Stimulated activated effector memory CD8-positive, alpha-beta T cell treated with anti-CD3 and anti-CD28 coated beads, Interleukin-12 subunit alpha, Interleukin-12 subunit beta, amount 100 ng/mL, for 72 hours (primary cell): ENCODE data around the gene CCNL1.
"Not testable (repeated sequence)": the region's sequence is repeated elsewhere in the genome, so short reads cannot be mapped to it uniquely, and the experiment has no call there.

Source experiments
- ATAC-seq: fragments of 150-1000 bp; cut with Tn5 transposase; 2 replicates; pipeline ENCODE4 v1.10.0; 2021
- DNase-seq, 2 donors: peaks; one replicate each; pipeline ENCODE4 v3.0.0; 2021 to 2022; ENCODE audit warnings: low spot score in 2 of 2
- H3K27ac Mint-ChIP-seq: one replicate; pipeline ENCODE4 v1.8.0; 2022; ENCODE audit warnings: mild to moderate bottlenecking, mixed read lengths
- H3K36me3 Mint-ChIP-seq: one replicate; pipeline ENCODE4 v1.8.0; 2022; ENCODE audit warnings: mild to moderate bottlenecking, mixed read lengths
- H3K4me1 Mint-ChIP-seq: one replicate; pipeline ENCODE4 v1.8.0; 2022; ENCODE audit warnings: mixed read lengths
- H3K4me3 Mint-ChIP-seq: one replicate; pipeline ENCODE4 v1.8.0; 2022; ENCODE audit warnings: mild to moderate bottlenecking, mixed read lengths
- H3K9me3 Mint-ChIP-seq: one replicate; pipeline ENCODE4 v1.8.0; 2022; ENCODE audit warnings: mixed read lengths

CCNL1 gene

GRCh38 chr3:157159762-157160657 lies at the start of gene CCNL1:
Gene CCNL1, minus strand, starts transcription at chr3:157160147. Its CDS starts 53 bp downstream, at chr3:157160094.
- H3K4me1 Mint-ChIP-seq = peaks cover 52% of the 10 kb centered on the region
- peak within 1 kb of the TSS; percentile 98 for H3K27ac Mint-ChIP-seq
- peak; percentile 91 for ATAC-seq

GRCh38 chr3:157204880-157205279 lies 44.9 kb upstream of the CCNL1 start:
- Mint-ChIP-seq H3K27ac (no peak overlapping the region), H3K36me3 (no peaks in the 10 kb centered on the region), H3K9me3 (no peaks in the 10 kb centered on the region), H3K4me3 (no peak overlapping the region), H3K4me1 (no peaks in the 10 kb centered on the region)
- ATAC-seq = no peak
- no peak for DNase-seq

More at GRCh38 chr3:157159762-157160657, at the start of gene CCNL1:
- Mint-ChIP-seq H3K4me3 (peak within 1 kb of the TSS; percentile 86), H3K9me3 (no peaks in the 10 kb centered on the region), H3K36me3 (peaks cover 61% of the 10 kb centered on the region)
- peak; percentile 95 to 96 for DNase-seq

- no peaks in the 10 kb centered on the region for H3K36me3 Mint-ChIP-seq
- H3K9me3 Mint-ChIP-seq = no peaks in the 10 kb centered on the region
- H3K4me3 Mint-ChIP-seq = no peak overlapping the region
- ATAC-seq (no peak), DNase-seq (no peak)
- no peak overlapping the region for H3K27ac Mint-ChIP-seq
- no peaks in the 10 kb centered on the region for H3K4me1 Mint-ChIP-seq
Observed at GRCh38 chr3:157204431-157204830, 44.5 kb upstream of the CCNL1 start.

- ATAC-seq = peak; percentile 45
Observed at GRCh38 chr3:157201648-157202278, 41.8 kb upstream of the CCNL1 start.

GRCh38 chr3:157199841-157200240 lies 39.9 kb upstream of the CCNL1 start:
- ATAC-seq (no peak), DNase-seq (no peak)
- Mint-ChIP-seq H3K4me3 (no peak overlapping the region), H3K27ac (no peak overlapping the region), H3K9me3 (peaks cover 9% of the 10 kb centered on the region), H3K36me3 (no peaks in the 10 kb centered on the region), H3K4me1 (no peaks in the 10 kb centered on the region)

More at GRCh38 chr3:157201648-157202278, 41.8 kb upstream of the CCNL1 start:
- DNase-seq = no peak
- H3K27ac Mint-ChIP-seq = no peak overlapping the region
- no peaks in the 10 kb centered on the region for H3K4me1 Mint-ChIP-seq
- H3K9me3 Mint-ChIP-seq = peaks cover 4% of the 10 kb centered on the region
- H3K4me3 Mint-ChIP-seq = no peak overlapping the region
- no peaks in the 10 kb centered on the region for H3K36me3 Mint-ChIP-seq

GRCh38 chr3:157195965-157196364 lies 36.0 kb upstream of the CCNL1 start:
- Mint-ChIP-seq H3K36me3 (no peaks in the 10 kb centered on the region), H3K4me1 (no peaks in the 10 kb centered on the region), H3K4me3 (no peak overlapping the region), H3K27ac (no peak overlapping the region), H3K9me3 (peaks cover 15% of the 10 kb centered on the region)
- ATAC-seq (no peak), DNase-seq (no peak)

- not testable (repeated sequence) for H3K27ac Mint-ChIP-seq, ATAC-seq, H3K36me3 Mint-ChIP-seq, H3K4me1 Mint-ChIP-seq, H3K4me3 Mint-ChIP-seq, DNase-seq
- H3K9me3 Mint-ChIP-seq = peaks cover 32% of the 10 kb centered on the region
Observed at GRCh38 chr3:157191149-157191548, 31.2 kb upstream of the CCNL1 start.

- no peak for DNase-seq
- H3K9me3 Mint-ChIP-seq = peaks cover 36% of the 10 kb centered on the region
- peaks cover under 1% of the 10 kb centered on the region for H3K36me3 Mint-ChIP-seq
- no peak overlapping the region for H3K4me3 Mint-ChIP-seq
- no peak for ATAC-seq
- H3K27ac Mint-ChIP-seq = no peak overlapping the region
- H3K4me1 Mint-ChIP-seq = no peaks in the 10 kb centered on the region
Observed at GRCh38 chr3:157190380-157190872, 30.5 kb upstream of the CCNL1 start.

- ATAC-seq = no peak
- no peak overlapping the region for H3K27ac Mint-ChIP-seq
- peaks cover 38% of the 10 kb centered on the region for H3K9me3 Mint-ChIP-seq
- no peak for DNase-seq
- peaks cover 7% of the 10 kb centered on the region for H3K36me3 Mint-ChIP-seq
- H3K4me3 Mint-ChIP-seq = no peak overlapping the region
- no peaks in the 10 kb centered on the region for H3K4me1 Mint-ChIP-seq
Observed at GRCh38 chr3:157188391-157188790, 28.4 kb upstream of the CCNL1 start.

- Mint-ChIP-seq H3K27ac (no peak overlapping the region), H3K4me3 (no peak overlapping the region), H3K36me3 (peaks cover 7% of the 10 kb centered on the region), H3K9me3 (peaks cover 22% of the 10 kb centered on the region), H3K4me1 (no peaks in the 10 kb centered on the region)
- DNase-seq (no peak), ATAC-seq (no peak)
Observed at GRCh38 chr3:157182879-157183278, 22.9 kb upstream of the CCNL1 start.

- H3K4me3 Mint-ChIP-seq = no peak overlapping the region
- H3K4me1 Mint-ChIP-seq = peaks cover 7% of the 10 kb centered on the region
- H3K36me3 Mint-ChIP-seq = peaks cover 8% of the 10 kb centered on the region
- ATAC-seq (no peak), DNase-seq (no peak)
- H3K9me3 Mint-ChIP-seq = peaks cover 11% of the 10 kb centered on the region
- H3K27ac Mint-ChIP-seq = no peak overlapping the region
Observed at GRCh38 chr3:157180262-157180661, 20.3 kb upstream of the CCNL1 start.

GRCh38 chr3:157179365-157179803 lies 19.4 kb upstream of the CCNL1 start:
- H3K36me3 Mint-ChIP-seq = peaks cover 12% of the 10 kb centered on the region
- H3K4me3 Mint-ChIP-seq = no peak overlapping the region
- DNase-seq = no peak
- H3K9me3 Mint-ChIP-seq = peaks cover 8% of the 10 kb centered on the region
- peaks cover 7% of the 10 kb centered on the region for H3K4me1 Mint-ChIP-seq
- no peak overlapping the region for H3K27ac Mint-ChIP-seq
- ATAC-seq = no peak

- H3K27ac Mint-ChIP-seq = peak overlapping the region; percentile 63
- not testable (repeated sequence) for H3K4me3 Mint-ChIP-seq, DNase-seq, H3K9me3 Mint-ChIP-seq, H3K4me1 Mint-ChIP-seq, ATAC-seq
- H3K36me3 Mint-ChIP-seq = peaks cover 16% of the 10 kb centered on the region
Observed at GRCh38 chr3:157178503-157179364, 18.8 kb upstream of the CCNL1 start.

GRCh38 chr3:157177801-157178453 lies 18.0 kb upstream of the CCNL1 start:
- H3K27ac Mint-ChIP-seq = peak overlapping the region; percentile 63
- not testable (repeated sequence) for ATAC-seq, H3K4me3 Mint-ChIP-seq, H3K9me3 Mint-ChIP-seq, DNase-seq, H3K4me1 Mint-ChIP-seq
- H3K36me3 Mint-ChIP-seq = peaks cover 16% of the 10 kb centered on the region
